ENCODE results near the gene BTG3.

DNA sequence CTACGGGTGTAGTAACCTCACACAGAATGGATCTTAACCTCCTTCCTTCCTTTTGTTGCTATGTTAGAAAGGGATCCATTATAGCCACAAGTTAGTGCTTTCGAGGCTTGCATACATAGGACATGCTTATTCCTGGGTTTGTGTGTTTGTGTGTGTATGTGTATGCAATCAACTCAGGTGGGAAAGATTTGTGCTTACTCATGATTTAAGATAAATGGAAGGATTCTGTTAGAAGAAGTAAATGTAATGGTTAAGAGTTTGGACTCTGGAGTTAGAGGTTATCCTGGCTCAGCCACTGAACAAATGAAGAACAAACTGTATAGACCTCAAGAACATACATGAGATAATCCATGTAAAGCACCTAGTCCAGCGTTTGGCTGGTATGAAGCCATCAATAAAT lies 28.8 kb downstream of the BTG3 start:
- TF ChIP-seq, protein P1, sequence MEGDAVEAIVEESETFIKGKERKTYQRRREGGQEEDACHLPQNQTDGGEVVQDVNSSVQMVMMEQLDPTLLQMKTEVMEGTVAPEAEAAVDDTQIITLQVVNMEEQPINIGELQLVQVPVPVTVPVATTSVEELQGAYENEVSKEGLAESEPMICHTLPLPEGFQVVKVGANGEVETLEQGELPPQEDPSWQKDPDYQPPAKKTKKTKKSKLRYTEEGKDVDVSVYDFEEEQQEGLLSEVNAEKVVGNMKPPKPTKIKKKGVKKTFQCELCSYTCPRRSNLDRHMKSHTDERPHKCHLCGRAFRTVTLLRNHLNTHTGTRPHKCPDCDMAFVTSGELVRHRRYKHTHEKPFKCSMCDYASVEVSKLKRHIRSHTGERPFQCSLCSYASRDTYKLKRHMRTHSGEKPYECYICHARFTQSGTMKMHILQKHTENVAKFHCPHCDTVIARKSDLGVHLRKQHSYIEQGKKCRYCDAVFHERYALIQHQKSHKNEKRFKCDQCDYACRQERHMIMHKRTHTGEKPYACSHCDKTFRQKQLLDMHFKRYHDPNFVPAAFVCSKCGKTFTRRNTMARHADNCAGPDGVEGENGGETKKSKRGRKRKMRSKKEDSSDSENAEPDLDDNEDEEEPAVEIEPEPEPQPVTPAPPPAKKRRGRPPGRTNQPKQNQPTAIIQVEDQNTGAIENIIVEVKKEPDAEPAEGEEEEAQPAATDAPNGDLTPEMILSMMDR (conservative IDR thresholded peaks at IDR 0.05; ENCODE audit: low read depth, low read length): no peak
- TF ChIP-seq EZH2 (IDR thresholded peaks at IDR 0.05; ENCODE audit: low read length, unreplicated experiment): no peak
- TF ChIP-seq EZH2phosphoT487 (IDR thresholded peaks at IDR 0.05; ENCODE audit: borderline replicate concordance, low read length): no peak
